Measurements from ENCODE around the gene IRF5. TPM values are rescaled to one million over a fixed set of nuclear protein-coding genes. Genes with fewer than 3 reads are reported as not detected.

IRF5 gene
- polyA plus RNA-seq, 4 donors: 3.3 to 17.3 (median 6.2) TPM

DNA sequence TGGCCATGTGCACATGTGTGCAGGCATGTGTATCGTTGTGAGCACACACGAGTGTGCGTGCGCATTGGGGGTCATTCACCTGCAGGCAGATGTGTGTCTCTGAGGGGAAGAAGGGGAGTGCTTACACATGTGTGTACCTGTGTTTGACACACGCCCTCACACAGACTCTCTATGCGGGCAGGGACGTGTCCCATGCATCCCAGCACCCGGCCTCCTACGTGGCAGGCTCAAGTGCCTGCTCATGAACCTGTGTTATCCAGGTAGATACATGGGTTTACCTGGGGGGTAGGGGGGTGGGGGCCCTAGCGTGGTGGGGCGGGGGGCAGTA lies 45.8 kb upstream of the IRF5 start:
- Histone ChIP-seq H3K36me3 (ENCODE audit: control insufficient read depth in 3 of 3, insufficient read depth in 2 of 3, low read depth in 1 of 3, low read length in 3 of 3) (no peaks in the 10 kb centered on the region), H3K27me3 (ENCODE audit: control insufficient read depth in 3 of 3, insufficient read depth in 3 of 3, low read length in 3 of 3) (peaks cover 0 to 12% (median 0%) of the 10 kb centered on the region in 3 donors), H3K4me1 (ENCODE audit: control insufficient read depth in 3 of 3, insufficient read depth in 2 of 3, low read depth in 1 of 3, low read length in 2 of 3) (peaks cover 0 to 19% (median 3%) of the 10 kb centered on the region in 3 donors), H3K9me3 (ENCODE audit: control insufficient read depth in 2 of 2, insufficient read depth in 1 of 2, low read depth in 1 of 2, low read length in 1 of 2) (no peaks in the 10 kb centered on the region), H3K4me3 (ENCODE audit: low read depth in 1 of 3, low read length in 3 of 3) (peak overlapping the region in 1 of 3 donors; percentile 59), H3K27ac (ENCODE audit: low read depth in 1 of 3, low read length in 2 of 3) (no peak overlapping the region)
- FAIRE-seq: no peak
- DNase-seq: no peak
- 74 to 83% (median 74%) methylated on average over 11 of the region's 11 CpGs for WGBS, 3 donors

GRCh38 chr7:128892521-128893250 lies 45.0 kb upstream of the IRF5 start:
- FAIRE-seq: no peak
- DNase-seq: peak in 1 of 2 donors; percentile 44
- Histone ChIP-seq H3K9me3 (ENCODE audit: control insufficient read depth in 2 of 2, insufficient read depth in 1 of 2, low read depth in 1 of 2, low read length in 1 of 2) (no peaks in the 10 kb centered on the region), H3K27me3 (ENCODE audit: control insufficient read depth in 3 of 3, insufficient read depth in 3 of 3, low read length in 3 of 3) (peaks cover 0 to 12% (median 0%) of the 10 kb centered on the region in 3 donors), H3K4me1 (ENCODE audit: control insufficient read depth in 3 of 3, insufficient read depth in 2 of 3, low read depth in 1 of 3, low read length in 2 of 3) (peaks cover 0 to 19% (median 3%) of the 10 kb centered on the region in 3 donors), H3K27ac (ENCODE audit: low read depth in 1 of 3, low read length in 2 of 3) (peak overlapping the region in 1 of 3 donors; percentile 76), H3K36me3 (ENCODE audit: control insufficient read depth in 3 of 3, insufficient read depth in 2 of 3, low read depth in 1 of 3, low read length in 3 of 3) (no peaks in the 10 kb centered on the region), H3K4me3 (ENCODE audit: low read depth in 1 of 3, low read length in 3 of 3) (no peak overlapping the region)
- WGBS, 3 donors: 33 to 76% (median 54%) methylated on average over 12 to 13 of the region's 13 CpGs

DNA sequence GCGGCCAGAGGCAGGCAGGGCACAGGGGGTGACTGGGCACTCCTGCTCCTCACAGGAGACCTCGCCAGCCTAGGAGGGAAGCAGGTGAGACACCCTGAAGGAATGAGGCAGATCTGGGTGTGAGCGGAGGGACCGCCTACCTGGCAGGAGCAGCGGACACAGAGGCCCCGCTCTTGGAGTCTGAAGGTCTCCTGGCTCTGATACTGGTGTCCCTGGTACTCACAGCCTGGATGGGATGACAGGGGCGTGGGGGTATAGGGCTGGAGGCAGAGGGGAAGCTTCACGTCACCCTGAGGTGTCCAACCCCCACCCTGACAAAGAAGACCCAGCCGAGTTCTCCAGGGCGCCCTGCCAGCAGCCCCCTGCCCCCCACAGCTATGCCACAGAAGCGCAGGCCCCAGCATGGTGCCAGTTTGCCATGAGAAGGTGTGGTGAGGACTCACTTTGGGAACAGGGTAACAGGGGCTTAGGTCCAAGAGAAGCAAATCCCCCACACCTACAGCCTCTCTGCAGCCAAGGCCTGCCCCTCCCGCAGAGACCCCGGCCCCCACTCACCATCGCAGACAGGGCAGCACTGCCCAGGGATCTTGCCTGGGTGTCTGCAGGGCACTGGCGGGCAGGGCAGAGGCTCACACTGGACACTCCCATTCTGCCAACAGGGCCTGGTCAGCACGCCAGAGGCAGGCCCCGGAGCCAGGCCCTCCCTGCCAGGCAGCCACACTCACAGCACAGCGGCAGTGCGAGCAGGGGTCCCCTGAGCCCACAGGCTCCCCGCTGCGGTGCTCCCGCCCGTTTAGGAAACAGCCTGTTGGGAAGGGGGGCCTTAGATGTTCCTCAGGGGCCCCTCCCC lies 44.3 kb upstream of the IRF5 start:
- peak; percentile 71 to 93 for DNase-seq

GRCh38 chr7:128894101-128894440 lies 43.7 kb upstream of the IRF5 start:
- DNase-seq (no peak), FAIRE-seq (no peak)
- H3K4me1 ChIP-seq (ENCODE audit: control insufficient read depth in 3 of 3, insufficient read depth in 2 of 3, low read depth in 1 of 3, low read length in 2 of 3): peaks cover 0 to 19% (median 3%) of the 10 kb centered on the region in 3 donors
- no peaks in the 10 kb centered on the region for H3K36me3 ChIP-seq (ENCODE audit: control insufficient read depth in 3 of 3, insufficient read depth in 2 of 3, low read depth in 1 of 3, low read length in 3 of 3)
- H3K27me3 ChIP-seq (ENCODE audit: control insufficient read depth in 3 of 3, insufficient read depth in 3 of 3, low read length in 3 of 3): peaks cover 0 to 12% (median 0%) of the 10 kb centered on the region in 3 donors
- H3K9me3 ChIP-seq (ENCODE audit: control insufficient read depth in 2 of 2, insufficient read depth in 1 of 2, low read depth in 1 of 2, low read length in 1 of 2): peaks cover 0 to 3% of the 10 kb centered on the region in 2 donors
- H3K4me3 ChIP-seq (ENCODE audit: low read depth in 1 of 3, low read length in 3 of 3): no peak overlapping the region
- 92 to 94% (median 94%) methylated on average over 6 of the region's 6 CpGs for WGBS, 3 donors
- H3K27ac ChIP-seq (ENCODE audit: low read depth in 1 of 3, low read length in 2 of 3): no peak overlapping the region

More for the DNA sequence above, 44.3 kb upstream of the IRF5 start:
- H3K4me3 ChIP-seq (ENCODE audit: low read depth in 1 of 3, low read length in 3 of 3): no peak overlapping the region
- H3K4me1 ChIP-seq (ENCODE audit: control insufficient read depth in 3 of 3, insufficient read depth in 2 of 3, low read depth in 1 of 3, low read length in 2 of 3): peaks cover 0 to 19% (median 3%) of the 10 kb centered on the region in 3 donors
- peaks cover 0 to 12% (median 0%) of the 10 kb centered on the region in 3 donors for H3K27me3 ChIP-seq (ENCODE audit: control insufficient read depth in 3 of 3, insufficient read depth in 3 of 3, low read length in 3 of 3)
- H3K36me3 ChIP-seq (ENCODE audit: control insufficient read depth in 3 of 3, insufficient read depth in 2 of 3, low read depth in 1 of 3, low read length in 3 of 3): no peaks in the 10 kb centered on the region
- WGBS, 3 donors: 63 to 85% (median 68%) methylated on average over 18 to 23 of the region's 23 CpGs
- peak overlapping the region in 1 of 3 donors; percentile 25 for H3K27ac ChIP-seq (ENCODE audit: low read depth in 1 of 3, low read length in 2 of 3)
- no peak for FAIRE-seq
- peaks cover 0 to 3% of the 10 kb centered on the region in 2 donors for H3K9me3 ChIP-seq (ENCODE audit: control insufficient read depth in 2 of 2, insufficient read depth in 1 of 2, low read depth in 1 of 2, low read length in 1 of 2)

GRCh38 chr7:128895320-128895719 lies 42.4 kb upstream of the IRF5 start:
- 81 to 85% (median 82%) methylated on average over 3 of the region's 3 CpGs for WGBS, 3 donors
- Histone ChIP-seq H3K27ac (ENCODE audit: low read depth in 1 of 3, low read length in 2 of 3) (no peak overlapping the region), H3K4me1 (ENCODE audit: control insufficient read depth in 3 of 3, insufficient read depth in 2 of 3, low read depth in 1 of 3, low read length in 2 of 3) (peaks cover 0 to 19% (median 3%) of the 10 kb centered on the region in 3 donors), H3K9me3 (ENCODE audit: control insufficient read depth in 2 of 2, insufficient read depth in 1 of 2, low read depth in 1 of 2, low read length in 1 of 2) (peaks cover 0 to 6% of the 10 kb centered on the region in 2 donors), H3K36me3 (ENCODE audit: control insufficient read depth in 3 of 3, insufficient read depth in 2 of 3, low read depth in 1 of 3, low read length in 3 of 3) (no peaks in the 10 kb centered on the region), H3K27me3 (ENCODE audit: control insufficient read depth in 3 of 3, insufficient read depth in 3 of 3, low read length in 3 of 3) (peaks cover 0 to 9% (median 0%) of the 10 kb centered on the region in 3 donors), H3K4me3 (ENCODE audit: low read depth in 1 of 3, low read length in 3 of 3) (no peak overlapping the region)
- FAIRE-seq: no peak
- DNase-seq: no peak

DNA sequence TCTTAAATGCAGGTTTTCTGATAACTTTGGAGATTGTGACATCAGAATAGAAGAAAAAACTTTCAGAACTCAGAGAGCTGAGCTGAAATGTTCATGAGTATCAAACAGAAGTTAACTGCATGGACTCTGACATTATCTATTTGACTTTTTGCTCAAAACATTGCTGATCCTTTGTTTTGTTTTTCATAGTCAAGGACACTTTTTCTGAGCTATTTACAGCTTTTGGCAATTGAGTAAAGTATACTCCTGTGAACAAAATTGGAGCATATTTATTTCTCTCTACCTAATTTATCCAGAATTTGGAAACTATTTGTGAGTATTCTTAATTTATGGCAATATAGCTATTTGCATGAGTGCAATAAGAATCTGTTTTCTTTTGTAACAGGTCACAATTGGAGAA lies 38.3 kb upstream of the IRF5 start:
- H3K27ac ChIP-seq (ENCODE audit: low read depth in 1 of 3, low read length in 2 of 3): no peak overlapping the region
- H3K36me3 ChIP-seq (ENCODE audit: control insufficient read depth in 3 of 3, insufficient read depth in 2 of 3, low read depth in 1 of 3, low read length in 3 of 3): no peaks in the 10 kb centered on the region
- DNase-seq (no peak), FAIRE-seq (no peak)
- peaks cover 0 to 6% of the 10 kb centered on the region in 2 donors for H3K9me3 ChIP-seq (ENCODE audit: control insufficient read depth in 2 of 2, insufficient read depth in 1 of 2, low read depth in 1 of 2, low read length in 1 of 2)
- no peak overlapping the region for H3K4me3 ChIP-seq (ENCODE audit: low read depth in 1 of 3, low read length in 3 of 3)
- peaks cover 0 to 4% (median 3%) of the 10 kb centered on the region in 3 donors for H3K4me1 ChIP-seq (ENCODE audit: control insufficient read depth in 3 of 3, insufficient read depth in 2 of 3, low read depth in 1 of 3, low read length in 2 of 3)
- H3K27me3 ChIP-seq (ENCODE audit: control insufficient read depth in 3 of 3, insufficient read depth in 3 of 3, low read length in 3 of 3): no peaks in the 10 kb centered on the region

GRCh38 chr7:128900237-128900636 lies 37.5 kb upstream of the IRF5 start:
- WGBS, 3 donors: 55 to 64% (median 63%) methylated on average over 1 of the region's 1 CpG
- DNase-seq: no peak

GRCh38 chr7:128902761-128903585 lies 34.8 kb upstream of the IRF5 start:
- Histone ChIP-seq H3K4me1 (ENCODE audit: control insufficient read depth in 3 of 3, insufficient read depth in 2 of 3, low read depth in 1 of 3, low read length in 2 of 3) (peaks cover 0 to 4% (median 3%) of the 10 kb centered on the region in 3 donors), H3K36me3 (ENCODE audit: control insufficient read depth in 3 of 3, insufficient read depth in 2 of 3, low read depth in 1 of 3, low read length in 3 of 3) (no peaks in the 10 kb centered on the region), H3K4me3 (ENCODE audit: low read depth in 1 of 3, low read length in 3 of 3) (no peak overlapping the region), H3K9me3 (ENCODE audit: control insufficient read depth in 2 of 2, insufficient read depth in 1 of 2, low read depth in 1 of 2, low read length in 1 of 2) (peaks cover 0 to 6% of the 10 kb centered on the region in 2 donors), H3K27ac (ENCODE audit: low read depth in 1 of 3, low read length in 2 of 3) (no peak overlapping the region), H3K27me3 (ENCODE audit: control insufficient read depth in 3 of 3, insufficient read depth in 3 of 3, low read length in 3 of 3) (peaks cover 0 to 6% (median 2%) of the 10 kb centered on the region in 3 donors)
- DNase-seq (peak in 1 of 2 donors; percentile 45), FAIRE-seq (no peak)
- WGBS, 3 donors: 53 to 77% (median 63%) methylated on average over 11 to 12 of the region's 12 CpGs

More at GRCh38 chr7:128900237-128900636, 37.5 kb upstream of the IRF5 start:
- FAIRE-seq: no peak
- peaks cover 0 to 4% (median 3%) of the 10 kb centered on the region in 3 donors for H3K4me1 ChIP-seq (ENCODE audit: control insufficient read depth in 3 of 3, insufficient read depth in 2 of 3, low read depth in 1 of 3, low read length in 2 of 3)
- peaks cover 0 to 2% (median 0%) of the 10 kb centered on the region in 3 donors for H3K27me3 ChIP-seq (ENCODE audit: control insufficient read depth in 3 of 3, insufficient read depth in 3 of 3, low read length in 3 of 3)
- no peaks in the 10 kb centered on the region for H3K36me3 ChIP-seq (ENCODE audit: control insufficient read depth in 3 of 3, insufficient read depth in 2 of 3, low read depth in 1 of 3, low read length in 3 of 3)
- H3K9me3 ChIP-seq (ENCODE audit: control insufficient read depth in 2 of 2, insufficient read depth in 1 of 2, low read depth in 1 of 2, low read length in 1 of 2): peaks cover 0 to 6% of the 10 kb centered on the region in 2 donors
- no peak overlapping the region for H3K4me3 ChIP-seq (ENCODE audit: low read depth in 1 of 3, low read length in 3 of 3)
- H3K27ac ChIP-seq (ENCODE audit: low read depth in 1 of 3, low read length in 2 of 3): no peak overlapping the region
